K562 (cell line): ENCODE results near the gene RNF167. TPM values are rescaled to one million over a fixed set of nuclear protein-coding genes. Genes with fewer than 3 reads are reported as not detected.

Experiments
- CEBPB ChIP-seq: fragments of 450-650 bp; IDR thresholded peaks from 2 replicates; pipeline ENCODE4 v1.6.1; 2016; ENCODE audit warnings: missing genetic modification characterization, missing compliant biosample characterization
- CHD4 ChIP-seq: fragments of 200-600 bp; sonication (generic); IDR thresholded peaks from 3 replicates; pipeline ENCODE4 v1.6.1; 2012; ENCODE audit warnings: low read depth, mild to moderate bottlenecking, mixed read lengths, low read length, inconsistent platforms; ENCODE audit not compliant: insufficient read depth, insufficient replicate concordance, poor library complexity, severe bottlenecking
- E2F6 ChIP-seq, 2 experiments: IDR thresholded peaks; 2 replicates each; pipeline ENCODE4 v1.6.1; 2011; ENCODE audit warnings: borderline replicate concordance in 1 of 2, control low read depth in 1 of 2, low read depth in 1 of 2, low read length in 1 of 2, mild to moderate bottlenecking in 1 of 2, mixed read lengths in 1 of 2, moderate library complexity in 1 of 2; ENCODE audit not compliant: insufficient read depth in 1 of 2, insufficient read length in 1 of 2, poor library complexity in 1 of 2, severe bottlenecking in 1 of 2; ENCODE audit errors: extremely low read depth in 1 of 2
- EP400 ChIP-seq: fragments of 450-650 bp; IDR thresholded peaks from 2 replicates; pipeline ENCODE4 v1.6.1; 2017; ENCODE audit warnings: antibody characterized with exemption, mild to moderate bottlenecking, moderate library complexity
- FIP1L1 ChIP-seq: fragments of 200-400 bp; formaldehyde crosslinking; IDR thresholded peaks from 2 replicates; pipeline ENCODE4 v1.6.1; 2018; ENCODE audit warnings: mild to moderate bottlenecking, low read depth, low read length; ENCODE audit not compliant: poor library complexity, severe bottlenecking
- FOXJ2 ChIP-seq: fragments of 200-800 bp; sonication (Bioruptor generic); IDR thresholded peaks from 2 replicates; pipeline ENCODE4 v1.6.1; 2016; ENCODE audit warnings: missing genetic modification characterization, missing compliant biosample characterization
- KLF13 ChIP-seq: fragments of 450-650 bp; IDR thresholded peaks from 2 replicates; pipeline ENCODE4 v1.6.1; 2016; ENCODE audit warnings: missing genetic modification characterization, low read depth, mild to moderate bottlenecking, missing compliant biosample characterization, moderate library complexity, borderline replicate concordance
- LARP7 ChIP-seq: fragments of 450-650 bp; IDR thresholded peaks from 2 replicates; pipeline ENCODE4 v1.6.1; 2016
- NFRKB ChIP-seq: fragments of 450-650 bp; IDR thresholded peaks from 2 replicates; pipeline ENCODE4 v1.6.1; 2016; ENCODE audit warnings: low read depth
- NR2C1 ChIP-seq, 2 experiments: fragments of 450-650 bp; IDR thresholded peaks; 2 replicates each; pipeline ENCODE4 v1.6.1; 2017; ENCODE audit warnings: mild to moderate bottlenecking in 2 of 2, antibody characterized with exemption in 1 of 2, inconsistent platforms in 1 of 2, missing compliant biosample characterization in 1 of 2, missing genetic modification characterization in 1 of 2
- TBP ChIP-seq: optimal IDR thresholded peaks from 2 replicates; pipeline ENCODE3; 2011; ENCODE audit warnings: low read depth, low read length, improper control_type of control experiment
- ZBTB49 ChIP-seq: sonication (generic); formaldehyde crosslinking; IDR thresholded peaks from 2 replicates; pipeline ENCODE4 v1.8.0; 2022; ENCODE audit warnings: missing genetic modification reagents, mild to moderate bottlenecking, borderline replicate concordance
- ZFP30 ChIP-seq: fragments of 250-450 bp; sonication (Bioruptor Pico); IDR thresholded peaks from 2 replicates; pipeline ENCODE4 v1.8.0; 2022; ENCODE audit warnings: moderate library complexity, mild to moderate bottlenecking, inconsistent platforms, borderline replicate concordance
- ZHX1 ChIP-seq: fragments of 150-350 bp; conservative IDR thresholded peaks from 2 replicates; pipeline ENCODE4 v1.6.1; 2014; ENCODE audit warnings: low read length
- ZNF197 ChIP-seq: fragments of 200-800 bp; sonication (Bioruptor generic); IDR thresholded peaks from 2 replicates; pipeline ENCODE4 v1.6.1; 2016; ENCODE audit warnings: low read depth, missing genetic modification characterization, missing compliant biosample characterization
- ZNF232 ChIP-seq: sonication (generic); formaldehyde crosslinking; IDR thresholded peaks from 2 replicates; pipeline ENCODE4 v1.8.0; 2022; ENCODE audit warnings: mild to moderate bottlenecking, missing genetic modification reagents
- ZNF436 ChIP-seq: fragments of 250-450, 450-650 bp; sonication (Bioruptor Pico); formaldehyde crosslinking; IDR thresholded peaks from 2 replicates; pipeline ENCODE4 v1.7.0; 2020; ENCODE audit warnings: mild to moderate bottlenecking
- ZNF512 ChIP-seq: IDR thresholded peaks from 2 replicates; pipeline ENCODE4 v1.6.1; 2016; ENCODE audit warnings: missing genetic modification characterization, missing compliant biosample characterization
- polyA plus RNA-seq, 8 experiments: library from polyadenylated mRNA; depleted of rRNA in 4 of 8; stranded (reverse) in 5 of 8; unstranded in 3 of 8; fragments of >200 nt; fragmentation: Nextera tagmentation in 2 of 8; fragmentation: Illumina TruSeq in 1 of 8; extraction: Ambion mirVana in 2 of 8; extraction: Trizol in 1 of 8; gene quantifications; 2 replicates each; pipeline versions ENCODE4 v1.2.1 to v1.2.3, GENCODE V29; 2011 to 2014; ENCODE audit warnings: inconsistent platforms in 1 of 8, missing spikeins in 1 of 8
- total RNA-seq, 7 experiments: library from RNA; depleted of rRNA in 6 of 7; stranded (reverse); fragments of >200 nt in 6 of 7; fragmentation: Illumina TruSeq in 2 of 7; extraction: Trizol in 2 of 7; gene quantifications; 2 replicates each; pipeline versions ENCODE4 v1.2.1 to v1.2.3, GENCODE V29; 2011 to 2021; ENCODE audit warnings: low replicate concordance in 1 of 7

The RNF167 gene
- total and polyA plus RNA-seq, 9 of the 15 experiments (the other 6 are each of a cell fraction or from before 2014, with no cell fraction given), result 16.5 to 143 (median 45.5) TPM

- no peak for TF ChIP-seq ZNF512
- peak; percentile 23; the same call in 1 of the 2 replicates for TF ChIP-seq NFRKB
- TF ChIP-seq EP400, result peak; percentile 54
- TF ChIP-seq ZFP30 (CRISPR knock-in tag), result no peak
- peak; percentile 37 for TF ChIP-seq FIP1L1
- no peak for TF ChIP-seq NR2C1 (IDR thresholded peaks at IDR 0.05)
- TF ChIP-seq NR2C1 (tag; IDR thresholded peaks at IDR 0.05), result no peak
- TF ChIP-seq E2F6 (IDR thresholded peaks at IDR 0.05; ENCODE audit: borderline replicate concordance in 1 of 2, extremely low read depth in 1 of 2, insufficient read depth in 1 of 2, insufficient read length in 1 of 2, low read depth in 1 of 2, low read length in 1 of 2, poor library complexity in 1 of 2, severe bottlenecking in 1 of 2), result peak in 1 of 2 experiments; percentile 39
- TF ChIP-seq ZHX1, result no peak
- TF ChIP-seq TBP, result no peak
- no peak for TF ChIP-seq ZNF436 (CRISPR knock-in tag)
- TF ChIP-seq CEBPB, result no peak
- no peak for TF ChIP-seq ZNF232
- no peak for TF ChIP-seq ZNF197 (CRISPR knock-in tag)
- no peak for TF ChIP-seq ZBTB49
- TF ChIP-seq LARP7, result no peak
- TF ChIP-seq KLF13 (tag), result peak; percentile 65; the same call in 1 of the 2 replicates
- no peak for TF ChIP-seq FOXJ2 (tag)
- TF ChIP-seq CHD4, result no peak
These were observed 7.5 kb downstream of the RNF167 start (continued) for GRCh38 chr17:4947411-4948165.
